Measurements from ENCODE around the gene RIC8B.

RIC8B gene

GRCh38 chr12:106873983-106874382 lies 99.5 kb downstream of the RIC8B start:
- no peaks in the 10 kb centered on the region for H3K27me3 ChIP-seq (ENCODE audit: insufficient read depth, insufficient read length)
- no peak for TF ChIP-seq SUZ12 (IDR thresholded peaks at IDR 0.05; ENCODE audit: extremely low read depth, insufficient read depth, insufficient read length)
- no peak for TF ChIP-seq ZNF274 (IDR thresholded peaks at IDR 0.05; ENCODE audit: low read depth, low read length)
- no peak for TF ChIP-seq YY1 (IDR thresholded peaks at IDR 0.05; ENCODE audit: insufficient read depth, insufficient read length)
- H3K9me3 ChIP-seq (ENCODE audit: insufficient read depth, low read length): no peaks in the 10 kb centered on the region
- no peak overlapping the region for H3K4me3 ChIP-seq (ENCODE audit: insufficient read length, low read depth)
- no peak overlapping the region for H3K9ac ChIP-seq (ENCODE audit: insufficient read length, low read depth)
- no peak for DNase-seq (ENCODE audit: low read depth, low spot score)
- no peaks in the 10 kb centered on the region for H3K4me1 ChIP-seq (ENCODE audit: insufficient read depth, insufficient read length)
- peaks cover 38% of the 10 kb centered on the region for H3K36me3 ChIP-seq (ENCODE audit: insufficient read depth, insufficient read length, low read length)

DNA sequence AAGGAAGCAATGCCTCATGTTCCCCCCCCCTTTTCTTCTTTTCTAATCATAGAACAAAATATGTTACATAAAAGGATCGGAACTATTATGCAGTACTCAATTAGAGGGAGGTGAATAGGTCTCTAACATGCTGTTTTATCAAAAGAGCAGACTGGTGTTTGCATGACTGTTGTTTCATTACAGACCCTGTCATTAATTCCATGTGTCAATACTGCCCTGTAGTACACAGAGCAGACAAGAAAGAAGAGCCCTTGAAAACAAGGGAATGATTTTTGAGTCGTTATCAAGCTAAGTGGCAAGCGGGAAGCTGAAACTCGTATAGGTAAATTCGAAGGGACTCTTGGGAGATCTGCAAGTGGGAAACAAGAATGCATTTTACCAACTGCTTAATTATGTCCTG lies 104.3 kb downstream of the RIC8B start:
- no peaks in the 10 kb centered on the region for H3K27me3 ChIP-seq (ENCODE audit: insufficient read depth, insufficient read length)
- no peaks in the 10 kb centered on the region for H3K4me1 ChIP-seq (ENCODE audit: insufficient read depth, insufficient read length)
- no peaks in the 10 kb centered on the region for H3K9me3 ChIP-seq (ENCODE audit: insufficient read depth, low read length)
- no peak overlapping the region for H3K4me3 ChIP-seq (ENCODE audit: insufficient read length, low read depth)
- no peak for DNase-seq (ENCODE audit: low read depth, low spot score)
- peaks cover 59% of the 10 kb centered on the region for H3K36me3 ChIP-seq (ENCODE audit: insufficient read depth, insufficient read length, low read length)
- H3K9ac ChIP-seq (ENCODE audit: insufficient read length, low read depth): no peak overlapping the region
- TF ChIP-seq ZNF274 (IDR thresholded peaks at IDR 0.05; ENCODE audit: low read depth, low read length) (no peak), YY1 (IDR thresholded peaks at IDR 0.05; ENCODE audit: insufficient read depth, insufficient read length) (no peak), SUZ12 (IDR thresholded peaks at IDR 0.05; ENCODE audit: extremely low read depth, insufficient read depth, insufficient read length) (no peak)

- no peak for DNase-seq (ENCODE audit: low read depth, low spot score)
- Histone ChIP-seq H3K36me3 (ENCODE audit: insufficient read depth, insufficient read length, low read length) (peaks cover 62% of the 10 kb centered on the region), H3K4me3 (ENCODE audit: insufficient read length, low read depth) (no peak overlapping the region), H3K9me3 (ENCODE audit: insufficient read depth, low read length) (no peaks in the 10 kb centered on the region), H3K9ac (ENCODE audit: insufficient read length, low read depth) (no peak overlapping the region), H3K4me1 (ENCODE audit: insufficient read depth, insufficient read length) (no peaks in the 10 kb centered on the region), H3K27me3 (ENCODE audit: insufficient read depth, insufficient read length) (no peaks in the 10 kb centered on the region)
- TF ChIP-seq ZNF274 (IDR thresholded peaks at IDR 0.05; ENCODE audit: low read depth, low read length) (no peak), SUZ12 (IDR thresholded peaks at IDR 0.05; ENCODE audit: extremely low read depth, insufficient read depth, insufficient read length) (no peak), YY1 (IDR thresholded peaks at IDR 0.05; ENCODE audit: insufficient read depth, insufficient read length) (no peak)
Measured at GRCh38 chr12:106879612-106880011, 105.1 kb downstream of the RIC8B start.

GRCh38 chr12:106883426-106883825 lies 108.9 kb downstream of the RIC8B start:
- no peaks in the 10 kb centered on the region for H3K9me3 ChIP-seq (ENCODE audit: insufficient read depth, low read length)
- no peaks in the 10 kb centered on the region for H3K4me1 ChIP-seq (ENCODE audit: insufficient read depth, insufficient read length)
- peaks cover 82% of the 10 kb centered on the region for H3K36me3 ChIP-seq (ENCODE audit: insufficient read depth, insufficient read length, low read length)
- no peak overlapping the region for H3K9ac ChIP-seq (ENCODE audit: insufficient read length, low read depth)
- no peak overlapping the region for H3K4me3 ChIP-seq (ENCODE audit: insufficient read length, low read depth)
- TF ChIP-seq SUZ12 (IDR thresholded peaks at IDR 0.05; ENCODE audit: extremely low read depth, insufficient read depth, insufficient read length): no peak
- no peak for TF ChIP-seq YY1 (IDR thresholded peaks at IDR 0.05; ENCODE audit: insufficient read depth, insufficient read length)
- TF ChIP-seq ZNF274 (IDR thresholded peaks at IDR 0.05; ENCODE audit: low read depth, low read length): no peak
- H3K27me3 ChIP-seq (ENCODE audit: insufficient read depth, insufficient read length): no peaks in the 10 kb centered on the region
- no peak for DNase-seq (ENCODE audit: low read depth, low spot score)

- no peak overlapping the region for H3K9ac ChIP-seq (ENCODE audit: insufficient read length, low read depth)
- H3K4me3 ChIP-seq (ENCODE audit: insufficient read length, low read depth): no peak overlapping the region
- no peak for DNase-seq (ENCODE audit: low read depth, low spot score)
- H3K4me1 ChIP-seq (ENCODE audit: insufficient read depth, insufficient read length): no peaks in the 10 kb centered on the region
- no peak for TF ChIP-seq YY1 (IDR thresholded peaks at IDR 0.05; ENCODE audit: insufficient read depth, insufficient read length)
- no peak for TF ChIP-seq ZNF274 (IDR thresholded peaks at IDR 0.05; ENCODE audit: low read depth, low read length)
- no peak for TF ChIP-seq SUZ12 (IDR thresholded peaks at IDR 0.05; ENCODE audit: extremely low read depth, insufficient read depth, insufficient read length)
- no peaks in the 10 kb centered on the region for H3K27me3 ChIP-seq (ENCODE audit: insufficient read depth, insufficient read length)
- no peaks in the 10 kb centered on the region for H3K9me3 ChIP-seq (ENCODE audit: insufficient read depth, low read length)
- peaks cover 75% of the 10 kb centered on the region for H3K36me3 ChIP-seq (ENCODE audit: insufficient read depth, insufficient read length, low read length)
Measured at GRCh38 chr12:106885026-106885425, 110.5 kb downstream of the RIC8B start.

GRCh38 chr12:106885541-106886249 lies 111.2 kb downstream of the RIC8B start:
- H3K36me3 ChIP-seq (ENCODE audit: insufficient read depth, insufficient read length, low read length): peaks cover 70% of the 10 kb centered on the region
- no peak for TF ChIP-seq ZNF274 (IDR thresholded peaks at IDR 0.05; ENCODE audit: low read depth, low read length)
- TF ChIP-seq YY1 (IDR thresholded peaks at IDR 0.05; ENCODE audit: insufficient read depth, insufficient read length): no peak
- no peak for TF ChIP-seq SUZ12 (IDR thresholded peaks at IDR 0.05; ENCODE audit: extremely low read depth, insufficient read depth, insufficient read length)
- H3K4me3 ChIP-seq (ENCODE audit: insufficient read length, low read depth): no peak overlapping the region
- H3K4me1 ChIP-seq (ENCODE audit: insufficient read depth, insufficient read length): no peaks in the 10 kb centered on the region
- H3K9ac ChIP-seq (ENCODE audit: insufficient read length, low read depth): no peak overlapping the region
- no peak for DNase-seq (ENCODE audit: low read depth, low spot score)
- H3K9me3 ChIP-seq (ENCODE audit: insufficient read depth, low read length): no peaks in the 10 kb centered on the region
- H3K27me3 ChIP-seq (ENCODE audit: insufficient read depth, insufficient read length): no peaks in the 10 kb centered on the region

DNA sequence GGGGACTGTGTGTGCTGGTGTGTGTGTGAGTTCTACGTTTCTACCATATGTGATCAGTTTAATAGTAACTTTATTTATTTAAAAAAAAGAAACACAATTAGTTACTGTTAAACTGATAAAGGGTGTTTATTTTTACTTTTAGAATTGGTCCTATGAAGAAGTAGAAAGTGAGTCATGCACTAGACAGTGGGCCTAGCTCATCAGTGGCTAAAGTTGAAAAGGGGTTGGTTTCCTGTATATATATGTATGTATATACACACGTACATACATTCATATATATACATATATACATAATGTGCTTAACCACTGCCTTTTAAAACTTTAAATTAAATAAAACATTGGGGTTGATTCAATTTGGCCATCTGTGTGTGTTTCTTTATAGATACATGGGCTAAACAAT lies 112.5 kb downstream of the RIC8B start:
- no peak overlapping the region for H3K9ac ChIP-seq (ENCODE audit: insufficient read length, low read depth)
- H3K36me3 ChIP-seq (ENCODE audit: insufficient read depth, insufficient read length, low read length): peaks cover 59% of the 10 kb centered on the region
- no peak for DNase-seq (ENCODE audit: low read depth, low spot score)
- H3K4me3 ChIP-seq (ENCODE audit: insufficient read length, low read depth): no peak overlapping the region
- no peaks in the 10 kb centered on the region for H3K27me3 ChIP-seq (ENCODE audit: insufficient read depth, insufficient read length)
- no peaks in the 10 kb centered on the region for H3K4me1 ChIP-seq (ENCODE audit: insufficient read depth, insufficient read length)
- no peak for TF ChIP-seq SUZ12 (IDR thresholded peaks at IDR 0.05; ENCODE audit: extremely low read depth, insufficient read depth, insufficient read length)
- no peak for TF ChIP-seq YY1 (IDR thresholded peaks at IDR 0.05; ENCODE audit: insufficient read depth, insufficient read length)
- no peak for TF ChIP-seq ZNF274 (IDR thresholded peaks at IDR 0.05; ENCODE audit: low read depth, low read length)
- H3K9me3 ChIP-seq (ENCODE audit: insufficient read depth, low read length): no peaks in the 10 kb centered on the region
